Non-pigmented ciliary epithelial cell (primary cell): ENCODE data around the gene TTC39C.
"Not testable (repeated sequence)": the region's sequence is repeated elsewhere in the genome, so short reads cannot be mapped to it uniquely, and the experiment has no call there.

Experiments used
- DNase-seq: peaks from one replicate; pipeline ENCODE4 v3.0.0-alpha.2; 2010; ENCODE audit warnings: low read depth

The TTC39C gene

DNA sequence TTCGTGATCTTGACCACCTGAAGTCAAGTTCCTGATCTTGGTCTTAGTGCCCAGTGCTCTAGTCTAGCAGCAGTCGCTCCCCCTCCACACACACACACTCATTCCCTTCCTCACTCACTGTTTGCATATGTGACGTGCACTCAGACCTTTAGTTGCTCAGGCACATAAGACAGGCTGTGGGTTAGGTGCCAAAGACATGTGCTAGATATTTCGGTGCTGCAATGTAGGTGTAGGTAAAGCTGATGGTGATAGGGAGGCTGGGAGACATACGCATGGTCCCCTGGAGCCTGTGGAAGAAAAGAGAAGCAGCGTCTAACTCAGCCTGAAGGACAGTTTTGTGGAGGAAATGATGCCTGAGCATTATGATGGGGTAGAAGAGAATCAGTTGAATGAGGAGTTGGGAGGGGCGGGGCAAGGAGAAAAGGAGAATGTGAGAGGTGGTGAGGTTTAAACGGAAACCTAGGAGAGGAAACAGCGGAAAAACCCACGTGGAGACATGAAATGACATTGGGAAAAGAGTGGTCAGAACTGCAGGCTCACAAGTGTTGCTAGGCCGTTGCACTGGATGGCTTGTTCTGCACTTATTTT is 3.8 kb downstream of the TTC39C start:
- no peak for DNase-seq

DNA sequence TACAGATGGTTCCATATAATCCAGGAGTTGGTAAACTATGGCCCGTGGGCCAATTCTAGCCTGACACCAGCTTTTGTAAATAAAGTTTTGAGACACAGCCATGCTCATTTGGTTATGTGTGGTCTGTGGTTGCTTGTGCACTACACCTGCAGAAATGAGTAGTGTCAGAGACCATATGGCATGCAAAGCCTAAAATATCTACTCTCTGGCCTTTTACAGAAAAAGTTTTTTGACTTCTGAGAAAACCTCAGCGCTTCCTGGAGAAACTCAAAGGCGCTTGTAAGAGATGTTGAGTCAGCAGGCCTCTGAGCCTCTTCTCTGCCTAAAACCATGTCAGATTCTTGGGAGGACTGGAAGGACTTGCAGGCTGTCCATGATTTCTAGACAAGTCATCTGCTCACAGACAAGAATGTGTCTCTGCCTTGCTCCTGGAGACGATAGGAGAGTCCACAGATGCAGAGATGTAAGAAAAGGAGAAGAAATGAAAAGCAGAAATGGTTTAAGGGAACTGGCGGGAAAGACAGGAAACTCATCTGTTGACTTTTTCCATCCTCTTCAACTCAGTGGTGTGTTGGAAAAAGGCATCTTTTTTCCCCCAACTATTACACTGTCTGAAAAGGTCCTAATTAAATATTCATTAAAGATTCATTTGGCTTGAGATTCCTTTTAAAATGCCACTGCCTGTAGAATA is 5.2 kb downstream of the TTC39C start:
- DNase-seq, result no peak

DNA sequence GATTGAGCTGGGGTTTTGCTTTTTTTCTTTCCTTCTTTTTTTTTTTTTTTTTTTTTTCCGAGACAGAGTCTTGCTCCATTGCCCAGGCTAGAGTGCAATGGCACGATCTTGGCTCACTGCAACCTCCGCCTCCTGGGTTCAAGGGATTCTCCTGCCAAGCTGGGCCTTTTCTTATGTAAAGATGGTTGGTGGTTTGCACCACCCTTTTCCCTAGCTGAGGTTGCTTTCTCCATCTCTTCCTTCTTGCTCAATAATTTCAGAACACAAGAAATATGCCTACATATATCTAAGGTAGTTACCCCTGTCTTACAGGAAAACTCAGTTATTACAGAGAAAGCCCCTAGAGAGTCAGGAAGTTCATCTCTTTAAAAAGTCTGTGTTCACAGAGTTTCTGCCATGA is 7.0 kb downstream of the TTC39C start:
- DNase-seq, result no peak

- DNase-seq, result no peak
Measured at GRCh38 chr18:24022161-24022560, 7.6 kb downstream of the TTC39C start.

GRCh38 chr18:24023185-24023814 is 8.7 kb downstream of the TTC39C start:
- DNase-seq, result no peak

- DNase-seq, result no peak
Measured at GRCh38 chr18:24024425-24024824, 9.9 kb downstream of the TTC39C start.

DNA sequence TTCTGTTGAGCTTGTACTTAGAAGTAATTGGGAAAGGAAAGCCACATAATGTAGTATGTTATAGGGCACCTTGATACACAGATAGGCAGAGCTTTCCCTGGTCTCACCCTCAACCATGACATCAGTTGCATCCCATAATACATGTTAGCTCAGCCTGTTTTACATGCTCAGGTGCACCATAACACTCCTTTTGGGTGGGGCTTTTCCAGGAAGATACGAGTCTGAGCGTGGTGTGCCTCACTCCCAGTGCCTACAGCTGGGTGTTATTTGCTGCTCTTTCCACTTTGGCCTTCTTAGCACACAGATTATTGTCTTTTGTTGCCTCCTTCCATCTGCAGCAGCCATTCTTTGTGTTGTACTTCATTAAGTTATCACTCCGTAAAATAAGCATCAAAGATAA is 11.9 kb downstream of the TTC39C start:
- DNase-seq, result no peak

GRCh38 chr18:24027156-24027827 is 12.7 kb downstream of the TTC39C start:
- no peak for DNase-seq

- not testable (repeated sequence) for DNase-seq
Measured at GRCh38 chr18:24028946-24029345, 14.4 kb downstream of the TTC39C start.

DNA sequence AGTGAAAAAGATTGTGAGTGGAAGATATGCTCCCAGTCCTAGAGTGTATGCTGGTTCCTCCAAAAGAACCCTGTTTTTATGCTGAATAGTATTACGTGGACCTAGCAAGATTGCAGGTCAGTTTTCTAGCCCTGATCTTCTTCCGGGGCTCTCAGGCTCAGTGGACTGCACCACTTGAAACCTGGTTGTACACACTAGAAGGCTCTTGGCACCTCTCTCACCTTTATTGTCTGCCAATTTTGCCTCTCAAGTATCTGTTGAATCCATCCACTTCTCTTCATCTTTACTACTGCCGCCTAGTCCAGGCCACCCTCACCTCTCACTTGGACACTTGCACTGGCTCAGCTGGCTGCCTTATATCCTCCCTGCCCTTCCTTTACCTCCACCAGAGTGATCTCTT is 16.8 kb downstream of the TTC39C start:
- no peak for DNase-seq

GRCh38 chr18:24031916-24032315 is 17.4 kb downstream of the TTC39C start:
- DNase-seq, result no peak

DNA sequence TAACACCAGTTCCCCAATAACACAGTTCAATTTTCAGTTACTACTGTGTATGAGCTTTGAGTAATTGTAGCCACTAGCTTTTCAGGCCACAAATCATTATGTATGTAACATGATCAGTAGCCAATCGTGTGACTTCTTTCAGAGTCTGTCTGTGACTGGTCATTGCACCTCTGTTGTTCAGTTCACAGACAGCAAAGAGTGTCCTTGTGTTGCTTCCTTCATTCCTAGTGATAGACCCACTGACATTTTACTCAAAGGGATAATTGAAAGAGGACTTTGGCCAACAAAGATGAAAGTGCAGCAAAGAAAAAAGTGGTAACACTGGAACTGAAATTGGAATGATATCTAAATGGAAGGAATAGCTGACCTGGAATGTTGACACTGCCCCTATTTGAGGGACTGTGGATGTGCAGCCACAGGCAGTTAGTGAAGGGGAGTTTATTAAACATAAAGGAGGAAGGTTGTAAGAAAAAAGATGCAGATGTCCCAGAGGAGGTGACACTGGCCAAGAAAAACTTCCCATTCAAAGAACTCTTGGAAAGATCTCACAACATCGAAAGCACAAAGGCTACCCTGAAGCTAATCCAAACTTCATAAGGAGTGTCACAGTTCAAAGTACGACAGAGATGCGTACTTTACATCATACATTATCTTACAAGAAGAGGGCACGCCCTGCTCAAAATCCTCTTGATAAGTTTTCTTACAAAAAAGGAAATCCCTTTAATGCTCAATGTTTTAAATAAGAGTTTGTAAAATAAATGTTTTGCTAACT is 19.3 kb downstream of the TTC39C start:
- no peak for DNase-seq

DNA sequence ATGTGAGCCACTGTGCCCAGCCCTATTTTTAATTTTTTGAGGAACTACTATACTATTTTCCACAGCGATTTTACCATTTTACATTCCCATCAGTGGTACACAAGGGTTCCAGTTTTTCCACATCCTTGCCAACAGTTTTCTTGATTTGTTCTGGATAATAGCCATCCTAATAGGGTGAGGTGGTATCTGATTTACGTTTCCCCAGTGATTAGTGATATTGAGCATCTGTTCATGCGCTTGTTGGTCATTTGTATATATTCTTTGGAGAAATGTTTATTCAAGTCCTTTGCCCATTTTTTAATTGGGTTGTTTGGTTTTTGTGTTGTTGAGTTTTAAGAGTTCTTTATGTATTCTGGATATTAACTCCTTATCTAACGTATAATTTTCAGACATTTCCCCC is 20.8 kb downstream of the TTC39C start:
- no peak for DNase-seq

- DNase-seq, result no peak
Measured at GRCh38 chr18:24039671-24040070, 25.1 kb downstream of the TTC39C start.

DNA sequence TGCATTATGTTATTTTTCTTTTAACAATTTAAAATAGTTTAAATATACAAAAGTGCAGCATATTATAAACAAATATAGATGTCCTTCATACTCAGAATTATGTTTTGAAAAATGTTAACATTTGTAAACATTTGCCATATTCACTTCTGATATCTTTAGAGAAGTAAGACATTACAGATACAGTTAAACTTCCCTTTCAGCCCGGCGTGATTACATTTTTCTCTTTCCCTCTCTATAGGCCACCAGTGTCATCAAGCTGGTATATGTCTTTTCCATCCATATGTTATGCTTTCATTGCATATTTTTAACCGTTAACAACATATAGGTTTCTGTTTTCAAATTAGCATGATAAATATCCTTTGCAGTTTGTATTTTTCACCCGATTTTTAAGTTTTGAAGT is 27.1 kb downstream of the TTC39C start:
- DNase-seq, result no peak

DNA sequence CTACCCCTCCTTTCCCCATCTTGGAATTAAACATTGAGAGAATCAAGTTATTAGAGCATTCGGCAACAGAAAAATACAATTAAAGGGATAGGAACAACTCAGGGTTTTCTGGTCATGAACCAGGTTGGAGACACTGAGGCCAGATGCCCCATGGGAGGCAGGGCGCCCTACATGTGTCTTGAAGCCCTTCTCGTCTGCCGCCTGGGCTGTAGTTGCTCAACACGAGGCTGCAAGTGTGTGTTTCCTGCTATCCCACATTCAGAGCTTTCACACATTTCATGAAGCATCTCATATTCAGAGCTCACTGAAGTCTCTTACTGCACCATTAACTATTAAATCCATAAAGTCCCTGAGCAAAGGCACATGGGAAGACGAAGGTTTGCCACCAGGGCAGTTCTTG is 28.8 kb downstream of the TTC39C start:
- DNase-seq, result no peak

GRCh38 chr18:24048261-24048660 is 33.7 kb downstream of the TTC39C start:
- no peak for DNase-seq

DNA sequence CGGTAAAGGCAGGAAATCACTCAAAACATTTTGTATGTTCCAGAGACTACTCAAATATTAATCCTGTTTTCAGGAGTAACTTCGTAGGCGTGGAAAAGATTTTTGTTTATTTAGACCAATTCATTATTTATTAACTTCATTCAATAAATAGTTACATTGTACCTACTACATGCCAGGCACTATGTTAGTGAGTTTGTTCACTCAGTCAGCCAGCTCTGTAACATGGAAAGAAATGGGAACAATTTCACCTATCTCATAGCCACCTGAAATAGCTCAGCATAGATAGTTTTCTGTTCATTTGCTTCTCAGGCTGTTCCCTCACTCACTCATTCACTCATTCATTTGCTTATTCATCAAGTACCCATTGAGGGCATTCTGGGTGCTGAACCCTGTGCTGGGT is 34.6 kb downstream of the TTC39C start:
- no peak for DNase-seq

- DNase-seq, result no peak
Measured at GRCh38 chr18:24051031-24051947, 36.7 kb downstream of the TTC39C start.

- no peak for DNase-seq
Measured at GRCh38 chr18:24052053-24052452, 37.5 kb downstream of the TTC39C start.

- no peak for DNase-seq
Measured at GRCh38 chr18:24053211-24053610, 38.7 kb downstream of the TTC39C start.
